ENCODE results near the gene POLQ. TPM values are rescaled to one million over a fixed set of nuclear protein-coding genes. Genes with fewer than 3 reads are reported as not detected.

Gene POLQ
- total and polyA plus RNA-seq, 2 donors (not counting 3 experiments of a cell fraction or from before 2014, with no cell fraction given): 1.8 to 10.8 TPM

DNA sequence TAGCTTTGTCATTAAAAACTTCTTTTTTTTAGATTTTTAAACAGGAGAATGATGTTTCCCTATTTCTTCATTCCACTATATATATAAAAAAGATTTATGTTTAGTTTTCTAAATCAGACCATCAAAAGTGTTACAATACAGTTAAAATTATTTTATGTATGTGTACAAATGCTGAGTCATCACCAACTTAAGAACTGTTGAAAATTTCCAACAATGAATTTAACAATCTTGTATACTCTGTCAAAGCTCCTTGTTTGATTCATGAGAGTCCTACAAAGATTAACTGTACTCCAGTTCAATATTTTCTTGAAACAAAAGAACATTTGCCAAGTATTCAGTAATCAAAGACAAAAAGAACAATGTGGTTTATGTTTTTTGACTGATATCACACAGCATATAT is 82.0 kb downstream of the POLQ start:
- H3K9me1 ChIP-seq (replicated peaks; ENCODE audit: control insufficient read depth, extremely low read depth, insufficient read depth, low read length): no peaks in the 10 kb centered on the region
- ChIA-PET CTCF (no interaction called here), POLR2A (no interaction called here)
- no peak overlapping the region for H3K4me3 ChIP-seq (replicated peaks in 1 of 3; ENCODE audit: insufficient read depth in 1 of 3, low read depth in 1 of 3, low read length in 3 of 3)
- intact Hi-C loops (cut with micrococcal nuclease): no loop called here
- no peak overlapping the region for H3K9ac ChIP-seq (replicated peaks; ENCODE audit: extremely low read depth, insufficient read depth, low read length)
- no peak overlapping the region for H3K27ac ChIP-seq (ENCODE audit: insufficient read depth, low read depth, low read length)
- no peaks in the 10 kb centered on the region for H3K4me1 ChIP-seq (ENCODE audit: control insufficient read depth, extremely low read depth, insufficient read depth, low read length)
- H4K20me1 ChIP-seq (replicated peaks; ENCODE audit: control insufficient read depth, extremely low read depth, insufficient read depth, low read length): no peaks in the 10 kb centered on the region
- H3K9me3 ChIP-seq (replicated peaks; ENCODE audit: control insufficient read depth, insufficient read depth, low read length): no peaks in the 10 kb centered on the region
- DNase-seq (ENCODE audit: low read depth, low spot score) (no peak), FAIRE-seq (no peak)
- TF ChIP-seq POLR2A (IDR thresholded peaks at IDR 0.05; ENCODE audit: low read depth, low read length) (no peak), JUN (IDR thresholded peaks at IDR 0.05; ENCODE audit: borderline replicate concordance, insufficient read depth, insufficient read length, low read depth) (no peak), MYC (IDR thresholded peaks at IDR 0.05; ENCODE audit: low read depth, low read length) (no peak), EZH2 (IDR thresholded peaks at IDR 0.05; ENCODE audit: borderline replicate concordance, low read depth, low read length, severe bottlenecking) (no peak), POLR2AphosphoS5 (IDR thresholded peaks at IDR 0.05; ENCODE audit: insufficient read depth, low read depth, low read length) (no peak), GATA2 (IDR thresholded peaks at IDR 0.05; ENCODE audit: insufficient read depth, insufficient read length, low read depth, low read length) (no peak), FOS (IDR thresholded peaks at IDR 0.05; ENCODE audit: borderline replicate concordance, insufficient read depth, low read length) (no peak)
- TF ChIP-seq, protein P1, sequence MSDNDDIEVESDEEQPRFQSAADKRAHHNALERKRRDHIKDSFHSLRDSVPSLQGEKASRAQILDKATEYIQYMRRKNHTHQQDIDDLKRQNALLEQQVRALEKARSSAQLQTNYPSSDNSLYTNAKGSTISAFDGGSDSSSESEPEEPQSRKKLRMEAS (IDR thresholded peaks at IDR 0.05; ENCODE audit: insufficient read depth, insufficient read length): no peak
- TF ChIP-seq, protein P2, sequence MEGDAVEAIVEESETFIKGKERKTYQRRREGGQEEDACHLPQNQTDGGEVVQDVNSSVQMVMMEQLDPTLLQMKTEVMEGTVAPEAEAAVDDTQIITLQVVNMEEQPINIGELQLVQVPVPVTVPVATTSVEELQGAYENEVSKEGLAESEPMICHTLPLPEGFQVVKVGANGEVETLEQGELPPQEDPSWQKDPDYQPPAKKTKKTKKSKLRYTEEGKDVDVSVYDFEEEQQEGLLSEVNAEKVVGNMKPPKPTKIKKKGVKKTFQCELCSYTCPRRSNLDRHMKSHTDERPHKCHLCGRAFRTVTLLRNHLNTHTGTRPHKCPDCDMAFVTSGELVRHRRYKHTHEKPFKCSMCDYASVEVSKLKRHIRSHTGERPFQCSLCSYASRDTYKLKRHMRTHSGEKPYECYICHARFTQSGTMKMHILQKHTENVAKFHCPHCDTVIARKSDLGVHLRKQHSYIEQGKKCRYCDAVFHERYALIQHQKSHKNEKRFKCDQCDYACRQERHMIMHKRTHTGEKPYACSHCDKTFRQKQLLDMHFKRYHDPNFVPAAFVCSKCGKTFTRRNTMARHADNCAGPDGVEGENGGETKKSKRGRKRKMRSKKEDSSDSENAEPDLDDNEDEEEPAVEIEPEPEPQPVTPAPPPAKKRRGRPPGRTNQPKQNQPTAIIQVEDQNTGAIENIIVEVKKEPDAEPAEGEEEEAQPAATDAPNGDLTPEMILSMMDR (IDR thresholded peaks at IDR 0.05; ENCODE audit: extremely low read depth in 1 of 2, insufficient read depth in 1 of 2, low read depth in 1 of 2, low read length in 2 of 2): no peak
- dilution Hi-C loops (cut with MboI; ENCODE audit: extremely low pct_ligation_motif_present, low sequenced_read_pairs): no loop called here
- H3K27me3 ChIP-seq (ENCODE audit: control insufficient read depth in 2 of 2, insufficient read depth in 2 of 2, low read length in 2 of 2): no peaks in the 10 kb centered on the region
- H2AFZ ChIP-seq (ENCODE audit: low read depth, low read length): no peak overlapping the region
- no peak overlapping the region for H3K4me2 ChIP-seq (ENCODE audit: insufficient read depth, low read length)
- no peaks in the 10 kb centered on the region for H3K79me2 ChIP-seq (ENCODE audit: control insufficient read depth, insufficient read depth, low read length)
- no TSS peak for BruUV-seq (replicated peaks)
- H3K36me3 ChIP-seq (ENCODE audit: control insufficient read depth in 2 of 2, extremely low read depth in 1 of 2, insufficient read depth in 2 of 2, low read length in 2 of 2): no peaks in the 10 kb centered on the region

Data from endothelial cell of umbilical vein (primary cell).